ENCODE data around the gene SGPP2. TPM values are rescaled to one million over a fixed set of nuclear protein-coding genes. Genes with fewer than 3 reads are reported as not detected.

The SGPP2 gene
- total and polyA plus RNA-seq, 2 of the 4 experiments (the other 2 are of a cell fraction), result not detected

DNA sequence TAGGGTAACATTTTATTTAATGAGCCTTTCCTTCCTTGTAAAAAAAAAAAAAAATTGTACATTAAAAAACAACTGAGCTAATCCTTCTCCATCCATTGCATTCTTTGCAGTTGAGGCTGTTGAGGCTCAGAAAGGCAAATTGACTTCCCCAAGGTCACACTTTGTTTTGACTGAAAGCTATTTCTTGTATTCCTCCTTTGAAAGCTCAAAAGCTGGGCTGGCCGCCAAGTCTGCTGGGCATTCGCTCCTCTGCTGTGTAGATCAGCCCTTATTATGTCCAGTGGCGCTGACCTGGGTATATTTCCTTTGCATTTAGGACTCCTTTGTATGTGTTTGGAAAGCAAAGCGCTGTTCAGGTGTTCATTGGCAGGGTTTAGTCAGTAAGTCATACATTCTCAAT lies 44.0 kb downstream of the SGPP2 start:
- Histone ChIP-seq H3K4me3 (ENCODE audit: insufficient read depth, low read depth, low read length) (no peak overlapping the region), H4K8ac (ENCODE audit: low read depth in 2 of 2, low read length in 2 of 2) (no peak overlapping the region), H2BK20ac (ENCODE audit: low read depth, low read length) (no peak overlapping the region), H3K14ac (replicated peaks; ENCODE audit: low read depth, low read length) (no peak overlapping the region), H2AK9ac (replicated peaks; ENCODE audit: low read depth, low read length, poor library complexity) (no peak overlapping the region), H3K4me2 (ENCODE audit: low read depth, low read length) (no peak overlapping the region), H3K27ac (ENCODE audit: insufficient read depth, low read length) (no peak overlapping the region), H3K36me3 (ENCODE audit: control insufficient read depth, insufficient read depth, low read length) (no peaks in the 10 kb centered on the region), H2BK15ac (ENCODE audit: low read depth, low read length) (no peak overlapping the region), H4K5ac (ENCODE audit: low read depth, low read length) (no peak overlapping the region), H2BK120ac (ENCODE audit: low read depth, low read length) (no peak overlapping the region), H3K18ac (ENCODE audit: low read depth, low read length) (no peak overlapping the region), H3K4ac (ENCODE audit: low read depth, low read length) (no peak overlapping the region), H2BK5ac (ENCODE audit: low read depth, low read length, poor library complexity, severe bottlenecking) (no peak overlapping the region), H3K27me3 (ENCODE audit: control insufficient read depth, insufficient read depth, low read length) (no peaks in the 10 kb centered on the region), H3K56ac (ENCODE audit: extremely low read depth, insufficient read depth, low read length) (no peak overlapping the region), H2AK5ac (ENCODE audit: low read depth, low read length) (no peak overlapping the region), H3K9ac (ENCODE audit: low read depth, low read length) (no peak overlapping the region), H2AFZ (replicated peaks; ENCODE audit: low read length, poor library complexity) (no peak overlapping the region), H4K91ac (ENCODE audit: insufficient read depth, low read depth, low read length) (no peak overlapping the region), H3K9me3 (ENCODE audit: control insufficient read depth, insufficient read depth, low read length) (no peaks in the 10 kb centered on the region), H3K4me1 (ENCODE audit: control insufficient read depth, insufficient read depth, low read length) (no peaks in the 10 kb centered on the region), H3K9me1 (ENCODE audit: insufficient read depth, low read length) (no peaks in the 10 kb centered on the region), H3K79me1 (ENCODE audit: low read depth in 1 of 2, low read length in 2 of 2) (no peaks in the 10 kb centered on the region), H3K23ac (ENCODE audit: low read depth, low read length) (no peak overlapping the region), H4K20me1 (ENCODE audit: insufficient read depth, low read length) (no peaks in the 10 kb centered on the region)
- intact Hi-C loops (cut with micrococcal nuclease), result no loop called here
- ATAC-seq (ENCODE audit: low read depth), result no peak
- WGBS, 2 experiments (ENCODE audit: extremely low coverage in 2 of 2, insufficient read length in 1 of 2), result no CpG with 5 or more reads among the region's 4 CpGs
- BruUV-seq (replicated peaks), result no TSS peak
- in situ Hi-C loops (cut with MboI; ENCODE audit: low sequenced_read_pairs), result no loop called here
- TF ChIP-seq CEBPB (IDR thresholded peaks at IDR 0.05; ENCODE audit: low read depth, low read length), result no peak
- no peak for TF ChIP-seq RFX5 (IDR thresholded peaks at IDR 0.05; ENCODE audit: low read depth, low read length)
- no peak for TF ChIP-seq MAZ (IDR thresholded peaks at IDR 0.05; ENCODE audit: borderline replicate concordance, low read depth, low read length)
- TF ChIP-seq SMC3 (IDR thresholded peaks at IDR 0.05; ENCODE audit: low read depth, low read length), result no peak
- TF ChIP-seq, protein P1, sequence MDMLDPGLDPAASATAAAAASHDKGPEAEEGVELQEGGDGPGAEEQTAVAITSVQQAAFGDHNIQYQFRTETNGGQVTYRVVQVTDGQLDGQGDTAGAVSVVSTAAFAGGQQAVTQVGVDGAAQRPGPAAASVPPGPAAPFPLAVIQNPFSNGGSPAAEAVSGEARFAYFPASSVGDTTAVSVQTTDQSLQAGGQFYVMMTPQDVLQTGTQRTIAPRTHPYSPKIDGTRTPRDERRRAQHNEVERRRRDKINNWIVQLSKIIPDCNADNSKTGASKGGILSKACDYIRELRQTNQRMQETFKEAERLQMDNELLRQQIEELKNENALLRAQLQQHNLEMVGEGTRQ (IDR thresholded peaks at IDR 0.05; ENCODE audit: low read depth, low read length), result no peak
- no peak for TF ChIP-seq POLR2A (IDR thresholded peaks at IDR 0.05; ENCODE audit: low read depth, low read length)
- TF ChIP-seq, protein P2, sequence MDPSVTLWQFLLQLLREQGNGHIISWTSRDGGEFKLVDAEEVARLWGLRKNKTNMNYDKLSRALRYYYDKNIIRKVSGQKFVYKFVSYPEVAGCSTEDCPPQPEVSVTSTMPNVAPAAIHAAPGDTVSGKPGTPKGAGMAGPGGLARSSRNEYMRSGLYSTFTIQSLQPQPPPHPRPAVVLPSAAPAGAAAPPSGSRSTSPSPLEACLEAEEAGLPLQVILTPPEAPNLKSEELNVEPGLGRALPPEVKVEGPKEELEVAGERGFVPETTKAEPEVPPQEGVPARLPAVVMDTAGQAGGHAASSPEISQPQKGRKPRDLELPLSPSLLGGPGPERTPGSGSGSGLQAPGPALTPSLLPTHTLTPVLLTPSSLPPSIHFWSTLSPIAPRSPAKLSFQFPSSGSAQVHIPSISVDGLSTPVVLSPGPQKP (IDR thresholded peaks at IDR 0.05; ENCODE audit: borderline replicate concordance, low read depth, low read length), result no peak
- no peak for TF ChIP-seq BHLHE40 (IDR thresholded peaks at IDR 0.05; ENCODE audit: low read depth, low read length)
- TF ChIP-seq RCOR1 (IDR thresholded peaks at IDR 0.05; ENCODE audit: insufficient replicate concordance, low read length), result no peak
- no peak for TF ChIP-seq CHD1 (IDR thresholded peaks at IDR 0.05; ENCODE audit: low read depth, low read length)
- no peak for TF ChIP-seq FOS (IDR thresholded peaks at IDR 0.05; ENCODE audit: low read depth, low read length)
- no peak for TF ChIP-seq MXI1 (IDR thresholded peaks at IDR 0.05; ENCODE audit: borderline replicate concordance, low read depth, low read length)
- TF ChIP-seq NFE2L2 (IDR thresholded peaks at IDR 0.05; ENCODE audit: low read depth, low read length), result no peak
- TF ChIP-seq RAD21 (IDR thresholded peaks at IDR 0.05; ENCODE audit: low read length), result no peak
- TF ChIP-seq, protein P3, sequence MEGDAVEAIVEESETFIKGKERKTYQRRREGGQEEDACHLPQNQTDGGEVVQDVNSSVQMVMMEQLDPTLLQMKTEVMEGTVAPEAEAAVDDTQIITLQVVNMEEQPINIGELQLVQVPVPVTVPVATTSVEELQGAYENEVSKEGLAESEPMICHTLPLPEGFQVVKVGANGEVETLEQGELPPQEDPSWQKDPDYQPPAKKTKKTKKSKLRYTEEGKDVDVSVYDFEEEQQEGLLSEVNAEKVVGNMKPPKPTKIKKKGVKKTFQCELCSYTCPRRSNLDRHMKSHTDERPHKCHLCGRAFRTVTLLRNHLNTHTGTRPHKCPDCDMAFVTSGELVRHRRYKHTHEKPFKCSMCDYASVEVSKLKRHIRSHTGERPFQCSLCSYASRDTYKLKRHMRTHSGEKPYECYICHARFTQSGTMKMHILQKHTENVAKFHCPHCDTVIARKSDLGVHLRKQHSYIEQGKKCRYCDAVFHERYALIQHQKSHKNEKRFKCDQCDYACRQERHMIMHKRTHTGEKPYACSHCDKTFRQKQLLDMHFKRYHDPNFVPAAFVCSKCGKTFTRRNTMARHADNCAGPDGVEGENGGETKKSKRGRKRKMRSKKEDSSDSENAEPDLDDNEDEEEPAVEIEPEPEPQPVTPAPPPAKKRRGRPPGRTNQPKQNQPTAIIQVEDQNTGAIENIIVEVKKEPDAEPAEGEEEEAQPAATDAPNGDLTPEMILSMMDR (conservative IDR thresholded peaks at IDR 0.05; ENCODE audit: low read depth, low read length), result no peak
- no peak for TF ChIP-seq MAFK (IDR thresholded peaks at IDR 0.05; ENCODE audit: low read depth, low read length)
- dilution Hi-C loops (cut with HindIII; ENCODE audit: low sequenced_read_pairs, unreplicated experiment), result no loop called here
- ChIA-PET CTCF (interaction anchor here (0.7 kb wide), 1 partner anchor 40 kb away, joined by 4 read pairs; no protein-coding TSS in a partner anchor), POLR2A (ENCODE audit: unreplicated experiment) (no interaction called here)
- DNase-seq, result no peak

Data from IMR-90 (cell line).